HCT116 (cell line): Measurements from ENCODE around the gene CNTNAP2.

Source experiments
- EZH2 ChIP-seq: fragments of 200-600 bp; sonication (generic); IDR thresholded peaks from 2 replicates; pipeline ENCODE4 v1.6.1; 2017; ENCODE audit warnings: antibody characterized with exemption, mixed run types
- EZH2phosphoT487 ChIP-seq: fragments of 200-600 bp; IDR thresholded peaks from 2 replicates; pipeline ENCODE4 v1.6.1; 2018; ENCODE audit warnings: antibody characterized with exemption, borderline replicate concordance
- POLR2A ChIP-seq: IDR thresholded peaks from 2 replicates; pipeline ENCODE4 v1.7.0; 2011; ENCODE audit warnings: borderline replicate concordance; ENCODE audit not compliant: insufficient read depth, insufficient read length; ENCODE audit errors: extremely low read depth
- SIN3A ChIP-seq: IDR thresholded peaks from 2 replicates; pipeline ENCODE4 v1.6.1; 2012; ENCODE audit warnings: low read depth
- TF ChIP-seq, protein P1 (sequence below), 3 experiments: fragments of 200-600 bp in 1 of 3; sonication (generic) in 1 of 3; IDR thresholded peaks in 2 of 3; conservative IDR thresholded peaks in 1 of 3; 2 replicates each; pipeline ENCODE4 v1.5.1; 2012 to 2017; ENCODE audit warnings: low read depth in 2 of 3, low read length in 2 of 3, antibody characterized with exemption in 1 of 3, borderline replicate concordance in 1 of 3, control low read depth in 1 of 3, mild to moderate bottlenecking in 1 of 3, mixed read lengths in 1 of 3, mixed run types in 1 of 3, moderate library complexity in 1 of 3; ENCODE audit not compliant: insufficient read depth in 1 of 3
- TF ChIP-seq, protein P2 (sequence below): IDR thresholded peaks from 2 replicates; pipeline ENCODE4 v1.6.1; 2012; ENCODE audit warnings: low read depth
- TF ChIP-seq, protein P3 (sequence below): IDR thresholded peaks from 2 replicates; pipeline ENCODE4 v1.6.1; 2011; ENCODE audit warnings: mild to moderate bottlenecking, low read length, moderate library complexity; ENCODE audit not compliant: insufficient replicate concordance; ENCODE audit errors: extremely low read depth

- TF ChIP-seq, protein P1, sequence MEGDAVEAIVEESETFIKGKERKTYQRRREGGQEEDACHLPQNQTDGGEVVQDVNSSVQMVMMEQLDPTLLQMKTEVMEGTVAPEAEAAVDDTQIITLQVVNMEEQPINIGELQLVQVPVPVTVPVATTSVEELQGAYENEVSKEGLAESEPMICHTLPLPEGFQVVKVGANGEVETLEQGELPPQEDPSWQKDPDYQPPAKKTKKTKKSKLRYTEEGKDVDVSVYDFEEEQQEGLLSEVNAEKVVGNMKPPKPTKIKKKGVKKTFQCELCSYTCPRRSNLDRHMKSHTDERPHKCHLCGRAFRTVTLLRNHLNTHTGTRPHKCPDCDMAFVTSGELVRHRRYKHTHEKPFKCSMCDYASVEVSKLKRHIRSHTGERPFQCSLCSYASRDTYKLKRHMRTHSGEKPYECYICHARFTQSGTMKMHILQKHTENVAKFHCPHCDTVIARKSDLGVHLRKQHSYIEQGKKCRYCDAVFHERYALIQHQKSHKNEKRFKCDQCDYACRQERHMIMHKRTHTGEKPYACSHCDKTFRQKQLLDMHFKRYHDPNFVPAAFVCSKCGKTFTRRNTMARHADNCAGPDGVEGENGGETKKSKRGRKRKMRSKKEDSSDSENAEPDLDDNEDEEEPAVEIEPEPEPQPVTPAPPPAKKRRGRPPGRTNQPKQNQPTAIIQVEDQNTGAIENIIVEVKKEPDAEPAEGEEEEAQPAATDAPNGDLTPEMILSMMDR (IDR thresholded peaks at IDR 0.05 in 2 of 3, conservative IDR thresholded peaks at IDR 0.05 in 1 of 3; ENCODE audit: borderline replicate concordance in 1 of 3, insufficient read depth in 1 of 3, low read depth in 2 of 3, low read length in 2 of 3), result no peak
- TF ChIP-seq EZH2 (no peak), SIN3A (no peak), EZH2phosphoT487 (no peak), POLR2A (no peak)
- TF ChIP-seq, protein P2, sequence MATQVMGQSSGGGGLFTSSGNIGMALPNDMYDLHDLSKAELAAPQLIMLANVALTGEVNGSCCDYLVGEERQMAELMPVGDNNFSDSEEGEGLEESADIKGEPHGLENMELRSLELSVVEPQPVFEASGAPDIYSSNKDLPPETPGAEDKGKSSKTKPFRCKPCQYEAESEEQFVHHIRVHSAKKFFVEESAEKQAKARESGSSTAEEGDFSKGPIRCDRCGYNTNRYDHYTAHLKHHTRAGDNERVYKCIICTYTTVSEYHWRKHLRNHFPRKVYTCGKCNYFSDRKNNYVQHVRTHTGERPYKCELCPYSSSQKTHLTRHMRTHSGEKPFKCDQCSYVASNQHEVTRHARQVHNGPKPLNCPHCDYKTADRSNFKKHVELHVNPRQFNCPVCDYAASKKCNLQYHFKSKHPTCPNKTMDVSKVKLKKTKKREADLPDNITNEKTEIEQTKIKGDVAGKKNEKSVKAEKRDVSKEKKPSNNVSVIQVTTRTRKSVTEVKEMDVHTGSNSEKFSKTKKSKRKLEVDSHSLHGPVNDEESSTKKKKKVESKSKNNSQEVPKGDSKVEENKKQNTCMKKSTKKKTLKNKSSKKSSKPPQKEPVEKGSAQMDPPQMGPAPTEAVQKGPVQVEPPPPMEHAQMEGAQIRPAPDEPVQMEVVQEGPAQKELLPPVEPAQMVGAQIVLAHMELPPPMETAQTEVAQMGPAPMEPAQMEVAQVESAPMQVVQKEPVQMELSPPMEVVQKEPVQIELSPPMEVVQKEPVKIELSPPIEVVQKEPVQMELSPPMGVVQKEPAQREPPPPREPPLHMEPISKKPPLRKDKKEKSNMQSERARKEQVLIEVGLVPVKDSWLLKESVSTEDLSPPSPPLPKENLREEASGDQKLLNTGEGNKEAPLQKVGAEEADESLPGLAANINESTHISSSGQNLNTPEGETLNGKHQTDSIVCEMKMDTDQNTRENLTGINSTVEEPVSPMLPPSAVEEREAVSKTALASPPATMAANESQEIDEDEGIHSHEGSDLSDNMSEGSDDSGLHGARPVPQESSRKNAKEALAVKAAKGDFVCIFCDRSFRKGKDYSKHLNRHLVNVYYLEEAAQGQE, result no peak
- TF ChIP-seq, protein P3, sequence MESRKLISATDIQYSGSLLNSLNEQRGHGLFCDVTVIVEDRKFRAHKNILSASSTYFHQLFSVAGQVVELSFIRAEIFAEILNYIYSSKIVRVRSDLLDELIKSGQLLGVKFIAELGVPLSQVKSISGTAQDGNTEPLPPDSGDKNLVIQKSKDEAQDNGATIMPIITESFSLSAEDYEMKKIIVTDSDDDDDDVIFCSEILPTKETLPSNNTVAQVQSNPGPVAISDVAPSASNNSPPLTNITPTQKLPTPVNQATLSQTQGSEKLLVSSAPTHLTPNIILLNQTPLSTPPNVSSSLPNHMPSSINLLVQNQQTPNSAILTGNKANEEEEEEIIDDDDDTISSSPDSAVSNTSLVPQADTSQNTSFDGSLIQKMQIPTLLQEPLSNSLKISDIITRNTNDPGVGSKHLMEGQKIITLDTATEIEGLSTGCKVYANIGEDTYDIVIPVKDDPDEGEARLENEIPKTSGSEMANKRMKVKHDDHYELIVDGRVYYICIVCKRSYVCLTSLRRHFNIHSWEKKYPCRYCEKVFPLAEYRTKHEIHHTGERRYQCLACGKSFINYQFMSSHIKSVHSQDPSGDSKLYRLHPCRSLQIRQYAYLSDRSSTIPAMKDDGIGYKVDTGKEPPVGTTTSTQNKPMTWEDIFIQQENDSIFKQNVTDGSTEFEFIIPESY, result no peak
Observed at GRCh38 chr7:147509541-147510200, 1393.1 kb downstream of the CNTNAP2 start.
